ENCODE measurements around the gene NALF2. TPM values are rescaled to one million over a fixed set of nuclear protein-coding genes. Genes with fewer than 3 reads are reported as not detected.
A peak's percentile ranks its signal among the peaks of the same experiment; 100 is the strongest.

The NALF2 gene
- total and polyA plus RNA-seq, 2 of the 13 experiments (the other 11 are each of a cell fraction or from before 2014, with no cell fraction given) = 2.2 to 4.0 TPM

GRCh38 chrX:69503782-69504625, at the start of gene NALF2 (continued):
- TF ChIP-seq ZBTB46 (CRISPR knock-in tag; IDR thresholded peaks at IDR 0.05; ENCODE audit: borderline replicate concordance) (no peak), FOXK1 (CRISPR knock-in tag; IDR thresholded peaks at IDR 0.05; ENCODE audit: borderline replicate concordance, low read depth) (peak; percentile 15; the same call in 1 of the 2 replicates), TAF1 (CRISPR knock-in tag; IDR thresholded peaks at IDR 0.05) (peak; percentile 77; the same call in 1 of the 2 replicates), HNRNPLL (IDR thresholded peaks at IDR 0.05; ENCODE audit: low read depth, low read length, poor library complexity, severe bottlenecking) (peak; percentile 85), ZNF12 (CRISPR knock-in tag; IDR thresholded peaks at IDR 0.05) (no peak), ZNF564 (CRISPR knock-in tag; IDR thresholded peaks at IDR 0.05) (0 out of 2 replicates have a peak, but pooled peaks have one; percentile 13), ZFP41 (CRISPR knock-in tag; IDR thresholded peaks at IDR 0.05; ENCODE audit: borderline replicate concordance) (no peak), CTCF (CRISPR knock-in tag; IDR thresholded peaks at IDR 0.05) (peak; percentile 16; the same call in 1 of the 2 replicates), MEIS2 (CRISPR knock-in tag; IDR thresholded peaks at IDR 0.05) (no peak), HNF1A (IDR thresholded peaks at IDR 0.05; ENCODE audit: low read depth) (no peak), HNF1A (CRISPR knock-in tag; IDR thresholded peaks at IDR 0.05; ENCODE audit: borderline replicate concordance) (no peak), PATZ1 (CRISPR knock-in tag; IDR thresholded peaks at IDR 0.05) (peak; percentile 26; the same call in 1 of the 2 replicates), SOX5 (CRISPR knock-in tag; IDR thresholded peaks at IDR 0.05; ENCODE audit: borderline replicate concordance) (no peak), MLX (CRISPR knock-in tag; IDR thresholded peaks at IDR 0.05) (no peak)

Measured in HepG2 (cell line).